K562 (cell line): ENCODE measurements around the gene SOBP. TPM values are rescaled to one million over a fixed set of nuclear protein-coding genes. Genes with fewer than 3 reads are reported as not detected.

Source experiments
- ATAC-seq: fragments of 200-7000 bp; cut with Tn5 transposase; 3 replicates; pipeline ENCODE4 v1.9.1; 2020; ENCODE audit warnings: moderate library complexity
- BruUV-seq: library from RNA; stranded (reverse); fragments of 400-500 nt; replicated peaks from 2 replicates; lab custom pipeline; 2021; lab: Mats Ljungman, UMichigan
- CTCF ChIA-PET: fragments of 300-600 bp; formaldehyde crosslinking; extraction: SDS; loops from one replicate; lab custom pipeline; 2021; ENCODE audit warnings: low intra/inter-chr PET ratio; lab: Yijun Ruan, JAX
- POLR2A ChIA-PET: fragments of 300-600, 350-650 bp; sonication (Branson Sonifier 250); formaldehyde crosslinking; extraction: SDS; loops from one replicate; lab custom pipeline; 2021; ENCODE audit warnings: antibody characterized with exemption, inconsistent platforms; lab: Yijun Ruan, JAX
- DNase-seq, 4 experiments: peaks; one replicate each; pipeline versions ENCODE4 v3.0.0 to v3.0.0-alpha.2; 2011 to 2018; ENCODE audit warnings: low spot score in 3 of 4, mixed read lengths in 3 of 4; ENCODE audit errors: extremely low read depth in 1 of 4
- FAIRE-seq: peaks from 2 replicates; lab custom pipeline; 2011; peaks lifted over from hg19 to GRCh38; lab: Jason Lieb, UNC
- H2AFZ ChIP-seq: 2 replicates; pipeline ENCODE4 v1.6.0; 2011; ENCODE audit warnings: low read depth, low read length, control low read depth, inconsistent platforms
- H3K27ac ChIP-seq: fragments of 200-600 bp; 3 replicates; pipeline ENCODE4 v1.8.0; 2011; ENCODE audit warnings: low read depth, mild to moderate bottlenecking, control low read depth, inconsistent platforms, low read length, moderate library complexity, mixed read lengths; ENCODE audit errors: extremely low read depth
- H3K27me3 ChIP-seq, 2 experiments: fragments of 300-600 bp in 1 of 2; 2 replicates in 1 of 2; 3 replicates in 1 of 2; pipeline versions ENCODE4 v1.6.0 to v1.8.0; 2011; ENCODE audit warnings: inconsistent platforms in 2 of 2, low read length in 2 of 2, mild to moderate bottlenecking in 1 of 2, mixed read lengths in 1 of 2, moderate library complexity in 1 of 2; ENCODE audit not compliant: control insufficient read depth in 2 of 2, insufficient read depth in 2 of 2
- H3K36me3 ChIP-seq: fragments of 300-600 bp; 3 replicates; pipeline ENCODE4 v1.8.0; 2011; ENCODE audit warnings: mild to moderate bottlenecking, low read length, inconsistent platforms; ENCODE audit not compliant: control insufficient read depth, insufficient read depth
- H3K4me1 ChIP-seq, 2 experiments: fragments of 200-600 bp in 1 of 2; replicated peaks in 1 of 2; 2 replicates in 1 of 2; 3 replicates in 1 of 2; pipeline versions ENCODE4 v1.5.1 to v1.8.0; 2011; ENCODE audit warnings: inconsistent platforms in 2 of 2, low read length in 2 of 2, mild to moderate bottlenecking in 1 of 2, mixed read lengths in 1 of 2, moderate library complexity in 1 of 2; ENCODE audit not compliant: control insufficient read depth in 2 of 2, insufficient read depth in 2 of 2
- H3K4me2 ChIP-seq: 2 replicates; pipeline ENCODE4 v1.6.1; 2011; ENCODE audit warnings: low read length, control low read depth, inconsistent platforms, mixed read lengths; ENCODE audit not compliant: insufficient read depth
- H3K4me3 ChIP-seq: fragments of 200-600 bp; sonication (generic), shearing (Covaris generic); 2 replicates; pipeline ENCODE4 v1.5.1; 2016; ENCODE audit warnings: control low read depth, inconsistent platforms
- H3K79me2 ChIP-seq: fragments of 200-600 bp; 3 replicates; pipeline ENCODE4 v1.8.0; 2011; ENCODE audit warnings: low read length, inconsistent platforms; ENCODE audit not compliant: control insufficient read depth, insufficient read depth
- H3K9ac ChIP-seq, 2 experiments: 2 replicates each; pipeline versions ENCODE4 v1.6.0 to v1.6.1; 2011; ENCODE audit warnings: low read depth in 2 of 2, low read length in 2 of 2, control low read depth in 1 of 2, inconsistent platforms in 1 of 2, mild to moderate bottlenecking in 1 of 2, mixed read lengths in 1 of 2; ENCODE audit not compliant: insufficient read depth in 1 of 2
- H3K9me1 ChIP-seq: one replicate; pipeline ENCODE4 v1.6.0; 2011; ENCODE audit warnings: inconsistent platforms, mild to moderate bottlenecking, low read length, moderate library complexity; ENCODE audit not compliant: control insufficient read depth, insufficient read depth
- H3K9me3 ChIP-seq: replicated peaks from 2 replicates; pipeline ENCODE4 v1.5.1; 2011; ENCODE audit warnings: low read depth, low read length, inconsistent platforms; ENCODE audit not compliant: control insufficient read depth, insufficient read depth
- H4K20me1 ChIP-seq: replicated peaks from 2 replicates; pipeline ENCODE4 v1.6.1; 2011; ENCODE audit warnings: low read length, inconsistent platforms, mixed read lengths; ENCODE audit not compliant: control insufficient read depth, insufficient read depth
- CCNT2 ChIP-seq: IDR thresholded peaks from 2 replicates; pipeline ENCODE4 v1.6.1; 2011; ENCODE audit warnings: borderline replicate concordance, low read depth, mild to moderate bottlenecking, moderate library complexity, mixed read lengths, low read length; ENCODE audit not compliant: insufficient read length; ENCODE audit errors: extremely low read depth
- CSDE1 ChIP-seq, 2 experiments: fragments of 450-650 bp; IDR thresholded peaks; 2 replicates each; pipeline ENCODE4 v1.6.1; 2016; ENCODE audit warnings: mild to moderate bottlenecking in 1 of 2
- ETV6 ChIP-seq, 3 experiments: fragments of 150-350 bp in 1 of 3; sonication (generic) in 1 of 3; formaldehyde crosslinking in 1 of 3; IDR thresholded peaks; 2 replicates each; pipeline versions ENCODE4 v1.6.1 to v1.8.0; 2014 to 2022; ENCODE audit warnings: borderline replicate concordance in 2 of 3, low read depth in 2 of 3, antibody characterized with exemption in 1 of 3, low read length in 1 of 3, mild to moderate bottlenecking in 1 of 3, missing genetic modification reagents in 1 of 3
- GABPA ChIP-seq: fragments of 200-800 bp; sonication (Bioruptor generic); conservative IDR thresholded peaks from 2 replicates; pipeline ENCODE4 v1.6.1; 2016; ENCODE audit warnings: low read depth, missing genetic modification characterization, missing compliant biosample characterization
- GTF2E2 ChIP-seq: fragments of 200-800 bp; sonication (Bioruptor generic); IDR thresholded peaks from 2 replicates; pipeline ENCODE4 v1.6.1; 2016; ENCODE audit warnings: missing genetic modification characterization, missing compliant biosample characterization
- PCBP2 ChIP-seq: fragments of 200-400 bp; formaldehyde crosslinking; IDR thresholded peaks from 2 replicates; pipeline ENCODE4 v1.6.1; 2018; ENCODE audit warnings: low read length, low read depth, mild to moderate bottlenecking, moderate library complexity; ENCODE audit not compliant: poor library complexity, severe bottlenecking
- SAFB2 ChIP-seq: fragments of 200-400 bp; formaldehyde crosslinking; IDR thresholded peaks from 2 replicates; pipeline ENCODE4 v1.6.1; 2018; ENCODE audit warnings: borderline replicate concordance, low read length, low read depth, moderate library complexity; ENCODE audit not compliant: severe bottlenecking
- ZNF12 ChIP-seq: sonication (generic); formaldehyde crosslinking; IDR thresholded peaks from 2 replicates; pipeline ENCODE4 v1.4.0; 2020; ENCODE audit warnings: mild to moderate bottlenecking, missing genetic modification reagents
- WGBS: fragments of 100-300 bp; shearing (Covaris generic); methylation state at CpG from one replicate; pipeline ENCODE4 v1.1.6; 2016; ENCODE audit warnings: low coverage, mixed read lengths; ENCODE audit not compliant: insufficient coverage; ENCODE audit errors: missing lambda C conversion rate; 5-methylcytosine and 5-hydroxymethylcytosine counted together
- in situ Hi-C: fragments of 300-500 bp; cut with MboI; formaldehyde crosslinking; loops from 4 replicates; pipeline ENCODE4 v1.15.0; 2018; ENCODE audit warnings: inconsistent platforms, mixed read lengths
- intact Hi-C: fragments of 100-400 bp; cut with micrococcal nuclease; formaldehyde crosslinking; loops from 2 replicates; pipeline ENCODE4 v1.14.2; 2022
- polyA plus RNA-seq, 8 experiments: library from polyadenylated mRNA; depleted of rRNA in 4 of 8; stranded (reverse) in 5 of 8; unstranded in 3 of 8; fragments of >200 nt; fragmentation: Nextera tagmentation in 2 of 8; fragmentation: Illumina TruSeq in 1 of 8; extraction: Ambion mirVana in 2 of 8; extraction: Trizol in 1 of 8; gene quantifications; 2 replicates each; pipeline versions ENCODE4 v1.2.1 to v1.2.3, GENCODE V29; 2011 to 2014; ENCODE audit warnings: inconsistent platforms in 1 of 8, missing spikeins in 1 of 8
- total RNA-seq, 7 experiments: library from RNA; depleted of rRNA in 6 of 7; stranded (reverse); fragments of >200 nt in 6 of 7; fragmentation: Illumina TruSeq in 2 of 7; extraction: Trizol in 2 of 7; gene quantifications; 2 replicates each; pipeline versions ENCODE4 v1.2.1 to v1.2.3, GENCODE V29; 2011 to 2021; ENCODE audit warnings: low replicate concordance in 1 of 7

The SOBP gene
- total and polyA plus RNA-seq, 9 of the 15 experiments (the other 6 are each of a cell fraction or from before 2014, with no cell fraction given): 0.16 TPM; not detected in 8

DNA sequence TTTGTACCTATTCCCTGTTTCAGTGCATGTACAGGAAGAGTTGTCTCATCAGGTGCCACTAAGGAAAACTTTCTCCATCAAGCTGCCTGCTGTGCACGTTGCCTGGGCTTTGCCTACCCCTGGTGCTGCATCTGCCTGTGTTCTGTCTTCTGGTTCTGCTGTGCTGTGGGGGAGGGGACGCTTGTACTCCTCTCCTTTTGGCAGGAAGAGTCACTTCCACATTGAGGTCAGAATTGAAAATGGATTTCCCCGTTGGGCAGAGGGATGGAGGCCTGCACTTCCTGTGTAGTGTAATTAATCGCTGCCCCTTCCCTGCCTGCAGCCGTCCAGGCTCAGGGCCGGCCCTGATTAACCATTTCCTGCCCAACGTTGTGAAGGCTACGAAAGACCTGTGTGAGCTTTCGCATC is 180.9 kb downstream of the SOBP start:
- intact Hi-C loops: loop anchor here (10.0 kb wide), 2 partner anchors 294 to 374 kb away; no protein-coding TSS in a partner anchor
- no peak for TF ChIP-seq PCBP2
- no peak for TF ChIP-seq GTF2E2
- 0 out of 2 replicates have a peak, but pooled peaks have one; percentile 18 for TF ChIP-seq GABPA (tag)
- 0 out of 4 replicates have a peak, but pooled peaks of 1 of the 2 experiments have one; percentile 35 for TF ChIP-seq ETV6 (IDR thresholded peaks at IDR 0.05; ENCODE audit: borderline replicate concordance in 1 of 2, low read depth in 2 of 2, low read length in 1 of 2)
- no peak for TF ChIP-seq ETV6 (CRISPR knock-in tag; IDR thresholded peaks at IDR 0.05; ENCODE audit: borderline replicate concordance)
- TF ChIP-seq CSDE1 (IDR thresholded peaks at IDR 0.05): no peak
- TF ChIP-seq SAFB2: no peak
- no peak for TF ChIP-seq CCNT2
- no peak for TF ChIP-seq ZNF12
- Histone ChIP-seq H3K9me3 (no peaks in the 10 kb centered on the region), H3K4me2 (no peak overlapping the region; the same call in 1 of the 2 replicates), H3K36me3 (no peaks in the 10 kb centered on the region), H3K79me2 (no peaks in the 10 kb centered on the region), H3K9me1 (no peaks in the 10 kb centered on the region), H3K9ac (no peak overlapping the region), H4K20me1 (no peaks in the 10 kb centered on the region), H3K27ac (no peak overlapping the region), H3K4me1 (peaks cover 0 to 5% of the 10 kb centered on the region in 2 experiments; a peak in 2 of 5 replicates), H3K4me3 (no peak overlapping the region), H2AFZ (no peak overlapping the region), H3K27me3 (peaks cover 35 to 59% of the 10 kb centered on the region in 2 experiments)
- WGBS: 5% methylated on average over 9 of the region's 9 CpGs
- no peak for ATAC-seq
- BruUV-seq: no TSS peak
- no peak for FAIRE-seq
- no peak for DNase-seq
- POLR2A ChIA-PET: no interaction called here
- CTCF ChIA-PET: interaction anchor here (1.2 kb wide), 1 partner anchor 34 kb away, joined by 4 read pairs; no protein-coding TSS in a partner anchor
- in situ Hi-C loops: no loop called here
